HG03066 (cell line): Measurements from ENCODE around the gene MLST8.

Experiments used
- ATAC-seq: cut with Tn5 transposase; IDR thresholded peaks from one replicate; pipeline ENCODE4 v1.9.1; 2021; ENCODE audit warnings: low read depth; ENCODE audit not compliant: unreplicated experiment

The MLST8 gene

GRCh38 chr16:2172688-2173335 lies 32.4 kb upstream of the MLST8 start:
- no peak for ATAC-seq

DNA sequence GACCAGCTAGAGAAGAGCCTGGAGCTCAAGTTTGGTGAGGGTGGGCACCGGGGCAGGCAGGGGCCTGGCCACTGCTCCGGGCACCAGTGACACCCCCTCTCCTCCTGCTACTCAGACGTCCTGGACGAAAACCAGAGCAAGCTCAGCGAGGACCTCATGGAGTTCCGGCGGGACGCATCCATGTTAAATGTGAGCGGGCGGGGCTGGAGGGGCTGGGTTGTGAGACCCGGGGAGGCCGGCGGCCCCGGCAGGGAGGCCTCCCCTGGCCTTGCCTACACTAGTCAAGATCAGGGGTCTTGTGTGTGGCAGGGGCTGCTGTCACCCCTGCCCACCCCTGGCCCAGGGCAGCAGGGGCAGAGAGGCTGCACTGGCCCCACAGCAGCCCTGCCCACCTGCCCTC lies 31.9 kb upstream of the MLST8 start:
- no peak for ATAC-seq

GRCh38 chr16:2173916-2174315 lies 31.3 kb upstream of the MLST8 start:
- no peak for ATAC-seq

GRCh38 chr16:2174396-2175131 lies 30.7 kb upstream of the MLST8 start:
- no peak for ATAC-seq

- no peak for ATAC-seq
Measured at GRCh38 chr16:2175454-2175853, 29.8 kb upstream of the MLST8 start.

- ATAC-seq: no peak
Measured at GRCh38 chr16:2176047-2176446, 29.2 kb upstream of the MLST8 start.

DNA sequence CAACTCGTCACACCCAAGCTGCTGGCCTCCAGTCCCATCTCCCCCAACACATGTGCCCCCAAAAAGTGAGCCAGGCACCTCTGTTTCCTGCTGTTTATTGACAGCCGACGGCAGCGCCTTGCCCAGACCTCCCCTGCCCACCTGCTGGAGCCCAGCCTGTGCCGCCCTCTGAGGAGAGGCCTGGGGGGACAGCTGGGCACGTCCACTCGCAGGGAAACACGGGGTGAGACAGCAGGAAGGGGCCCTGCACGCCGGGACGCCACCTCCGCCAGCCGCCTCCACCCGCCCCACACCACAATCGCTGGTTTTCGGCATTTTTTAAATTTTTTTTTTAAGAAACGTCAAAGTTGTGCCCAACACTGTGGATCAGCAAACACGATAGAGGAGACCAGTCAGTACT lies 28.2 kb upstream of the MLST8 start:
- ATAC-seq: no peak

DNA sequence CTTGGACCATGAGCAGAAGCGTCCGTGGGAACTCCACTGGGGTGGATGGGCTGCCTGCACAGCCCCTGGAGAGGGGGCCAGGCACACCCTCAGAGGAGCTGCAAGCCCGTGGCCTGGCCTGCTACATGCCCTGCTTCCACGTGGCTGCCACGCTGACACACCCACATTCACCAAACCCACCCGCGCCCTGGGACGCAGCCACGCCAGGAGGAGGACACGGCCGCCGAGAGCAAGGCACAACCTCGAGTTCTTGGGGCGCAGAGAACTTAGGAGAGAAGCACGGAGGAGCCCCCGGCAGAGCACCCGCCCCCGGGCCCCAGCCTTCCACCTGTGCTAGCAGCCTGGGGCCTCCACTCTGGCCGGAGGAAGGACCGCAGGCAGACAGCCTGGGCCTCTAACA lies 27.7 kb upstream of the MLST8 start:
- no peak for ATAC-seq

GRCh38 chr16:2178321-2179106 lies 26.7 kb upstream of the MLST8 start:
- no peak for ATAC-seq

DNA sequence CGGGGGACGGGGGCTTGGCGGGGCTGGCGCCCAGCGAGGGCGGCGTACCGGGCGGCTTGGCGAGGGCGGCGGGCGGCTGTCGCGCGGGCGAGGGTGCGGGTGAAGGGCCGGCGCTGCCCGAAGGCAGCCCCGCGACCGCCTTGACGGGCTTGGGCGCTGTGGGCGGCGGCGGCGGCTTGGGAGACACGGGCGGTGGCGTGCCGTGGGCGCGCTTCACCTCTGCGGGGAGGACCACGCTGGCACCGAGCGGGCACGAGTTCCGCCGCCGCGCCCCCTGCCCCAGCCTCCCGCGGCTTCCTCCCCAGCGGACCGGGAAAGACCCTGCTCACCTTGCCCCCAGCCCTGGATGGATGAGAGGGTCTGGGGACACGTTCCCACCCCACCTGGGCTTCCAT lies 26.1 kb upstream of the MLST8 start:
- ATAC-seq: no peak

GRCh38 chr16:2179576-2179975 lies 25.7 kb upstream of the MLST8 start:
- no peak for ATAC-seq

DNA sequence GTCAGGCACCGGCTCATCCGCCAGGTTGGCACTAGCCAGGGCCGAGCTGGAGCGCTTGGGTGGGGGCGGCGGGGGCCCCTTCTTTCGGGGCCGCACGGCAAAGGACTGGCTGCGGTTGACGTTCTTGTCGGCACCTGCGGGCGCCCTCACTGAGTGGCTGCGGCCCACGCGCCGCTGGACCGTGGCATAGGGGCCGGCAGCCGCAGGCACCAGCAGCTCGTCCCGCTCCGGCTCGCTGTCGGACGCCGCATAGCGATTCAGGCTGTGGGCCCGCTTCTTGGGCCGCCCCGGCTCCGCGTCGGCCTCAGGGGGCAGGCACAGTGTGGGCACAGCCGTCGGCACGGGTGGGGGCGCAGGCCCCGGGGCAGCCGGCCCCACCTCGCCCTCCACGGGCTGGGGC lies 24.8 kb upstream of the MLST8 start:
- ATAC-seq: no peak

GRCh38 chr16:2180962-2181923 lies 24.0 kb upstream of the MLST8 start:
- no peak for ATAC-seq

DNA sequence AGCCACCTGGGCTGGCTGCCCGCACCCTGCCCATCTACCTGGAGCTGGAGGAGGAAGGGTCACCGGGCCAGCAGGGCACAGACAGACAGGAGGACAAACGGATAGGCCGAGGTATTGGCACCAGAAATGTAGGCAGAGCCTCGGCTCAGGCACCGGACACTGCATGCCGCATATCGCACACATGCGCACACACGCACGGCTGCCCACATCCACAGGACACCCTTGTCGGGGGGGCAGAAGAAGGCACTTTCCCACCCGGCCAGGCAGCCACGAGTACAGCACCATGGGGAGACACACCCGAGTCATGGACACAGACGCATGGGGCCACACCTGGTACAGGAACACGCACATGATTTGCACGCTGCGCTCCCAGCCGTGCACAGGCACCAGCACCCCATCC lies 23.3 kb upstream of the MLST8 start:
- ATAC-seq: no peak

DNA sequence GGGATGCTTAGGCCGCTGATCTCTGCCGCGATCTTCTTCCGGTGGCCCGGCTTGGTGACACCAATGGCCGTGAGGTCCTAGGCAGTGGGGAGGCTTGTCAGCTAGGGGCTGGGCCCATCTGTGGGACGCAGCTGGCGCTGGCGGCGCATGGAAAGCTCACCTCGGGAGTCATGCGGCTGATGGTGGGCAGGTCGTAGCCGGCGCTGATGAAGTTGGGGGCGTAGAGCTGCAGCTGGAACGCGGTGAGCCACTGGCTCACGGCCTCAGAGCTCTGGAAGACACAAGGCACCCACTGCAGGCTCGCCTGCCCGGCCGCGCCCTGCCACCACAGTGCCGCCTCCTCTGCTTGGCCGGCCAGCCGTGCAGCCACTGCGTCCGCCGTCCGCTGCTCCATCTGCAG lies 21.6 kb upstream of the MLST8 start:
- no peak for ATAC-seq

- no peak for ATAC-seq
Measured at GRCh38 chr16:2184346-2184745, 20.9 kb upstream of the MLST8 start.

DNA sequence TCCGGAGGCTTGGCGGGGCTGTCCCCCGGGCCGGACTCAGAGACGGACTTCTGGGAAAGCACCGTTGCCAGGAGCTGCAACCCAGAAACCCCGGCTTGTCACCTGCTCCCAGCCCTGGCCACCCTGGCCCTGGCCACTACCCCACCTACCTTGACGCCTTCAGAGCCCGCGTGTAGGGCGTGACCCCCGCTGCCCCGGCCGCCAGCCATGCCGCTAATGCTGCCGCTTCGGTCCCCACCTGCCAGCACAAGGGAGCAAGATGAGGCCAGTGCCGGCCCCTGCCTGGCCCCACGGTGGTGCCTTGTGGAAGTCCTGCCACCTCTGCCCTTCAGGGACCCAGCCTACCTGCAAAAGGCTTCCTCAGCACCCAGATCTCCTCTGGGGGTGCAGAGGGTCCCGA lies 20.3 kb upstream of the MLST8 start:
- no peak for ATAC-seq

GRCh38 chr16:2186064-2186463 lies 19.2 kb upstream of the MLST8 start:
- ATAC-seq: no peak

DNA sequence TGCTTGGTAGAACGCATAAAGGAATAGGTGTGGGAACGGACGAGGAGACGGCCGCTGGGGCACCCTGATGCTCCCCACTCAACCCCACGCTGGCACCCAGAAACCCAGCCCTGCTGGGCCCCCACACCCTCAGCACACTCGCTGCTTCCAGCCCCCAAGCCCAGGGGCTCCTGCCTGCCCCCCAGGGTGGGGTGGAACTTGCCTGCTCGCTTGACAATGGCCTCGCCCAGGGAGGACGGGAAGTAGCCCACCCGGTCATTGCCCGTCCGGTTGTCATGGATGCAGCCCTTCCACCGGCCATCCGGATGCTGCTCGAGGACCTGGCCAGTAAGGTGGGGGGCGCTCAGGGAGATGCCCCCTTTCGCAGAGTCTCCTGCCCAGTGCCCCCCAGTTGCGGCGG lies 18.7 kb upstream of the MLST8 start:
- no peak for ATAC-seq

GRCh38 chr16:2187212-2187611 lies 18.0 kb upstream of the MLST8 start:
- ATAC-seq: no peak

DNA sequence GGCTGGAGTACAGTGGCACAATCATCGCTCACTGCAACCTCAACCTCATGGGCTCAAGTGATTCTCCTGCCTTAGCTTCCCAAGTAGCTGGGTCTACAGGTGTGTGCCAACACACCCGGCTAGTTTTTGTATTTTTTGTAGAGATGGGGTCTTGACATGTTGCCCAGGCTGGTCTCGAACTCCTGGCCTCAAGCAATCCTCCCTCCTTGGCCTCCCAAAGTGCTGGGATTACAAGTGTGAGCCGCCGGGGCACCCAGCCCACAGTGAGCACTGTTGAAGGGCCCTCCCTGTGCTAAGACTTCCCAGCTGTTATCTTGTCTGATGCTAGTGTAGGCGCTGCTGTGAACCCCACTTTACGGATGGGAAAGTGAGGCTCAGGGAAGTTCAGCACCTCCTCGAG lies 16.9 kb upstream of the MLST8 start:
- no peak for ATAC-seq
